Mucosa of stomach (tissue), 1 donor: ENCODE results near the gene ERP27.

Experiments used
- H3K27me3 ChIP-seq: one replicate; pipeline ENCODE4 v1.7.0; 2013; ENCODE audit warnings: mild to moderate bottlenecking, low read length; ENCODE audit not compliant: control insufficient read depth, insufficient read depth
- H3K36me3 ChIP-seq: one replicate; pipeline ENCODE4 v1.7.0; 2013; ENCODE audit warnings: low read length; ENCODE audit not compliant: control insufficient read depth, insufficient read depth
- H3K4me1 ChIP-seq: one replicate; pipeline ENCODE4 v1.7.0; 2013; ENCODE audit warnings: mild to moderate bottlenecking, low read length; ENCODE audit not compliant: control insufficient read depth, insufficient read depth
- H3K4me3 ChIP-seq: one replicate; pipeline ENCODE4 v1.7.0; 2013; ENCODE audit warnings: low read length
- H3K9ac ChIP-seq: one replicate; pipeline ENCODE4 v1.7.0; 2013; ENCODE audit warnings: mild to moderate bottlenecking, low read length, moderate library complexity
- H3K9me3 ChIP-seq: one replicate; pipeline ENCODE4 v1.7.0; 2013; ENCODE audit warnings: mild to moderate bottlenecking, low read length, moderate library complexity; ENCODE audit not compliant: control insufficient read depth
- donor health status: Pancreatic carcinoma.

The ERP27 gene

DNA sequence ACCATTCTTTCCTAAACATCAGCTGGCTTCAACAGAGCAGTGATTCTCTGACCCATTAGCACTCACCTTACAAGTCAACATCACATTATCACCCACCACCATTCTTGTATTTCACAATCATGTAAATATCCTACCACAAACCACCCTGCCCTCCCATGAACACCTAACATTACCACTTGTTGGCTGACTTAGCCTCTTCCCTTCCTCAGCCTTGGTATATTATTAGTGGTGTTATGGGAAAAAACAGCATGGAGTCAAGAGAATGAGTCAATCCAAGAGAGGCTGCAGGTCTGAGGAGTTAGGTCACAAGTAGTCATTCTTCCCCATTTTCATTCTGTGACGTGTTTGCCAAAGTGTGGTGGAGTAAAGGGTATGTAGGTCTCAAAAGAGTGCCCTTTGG is 30.4 kb downstream of the ERP27 start:
- Histone ChIP-seq H3K27me3 (no peaks in the 10 kb centered on the region), H3K4me3 (no peak overlapping the region), H3K9ac (no peak overlapping the region), H3K36me3 (no peaks in the 10 kb centered on the region), H3K4me1 (peaks cover 9% of the 10 kb centered on the region), H3K9me3 (no peaks in the 10 kb centered on the region)

DNA sequence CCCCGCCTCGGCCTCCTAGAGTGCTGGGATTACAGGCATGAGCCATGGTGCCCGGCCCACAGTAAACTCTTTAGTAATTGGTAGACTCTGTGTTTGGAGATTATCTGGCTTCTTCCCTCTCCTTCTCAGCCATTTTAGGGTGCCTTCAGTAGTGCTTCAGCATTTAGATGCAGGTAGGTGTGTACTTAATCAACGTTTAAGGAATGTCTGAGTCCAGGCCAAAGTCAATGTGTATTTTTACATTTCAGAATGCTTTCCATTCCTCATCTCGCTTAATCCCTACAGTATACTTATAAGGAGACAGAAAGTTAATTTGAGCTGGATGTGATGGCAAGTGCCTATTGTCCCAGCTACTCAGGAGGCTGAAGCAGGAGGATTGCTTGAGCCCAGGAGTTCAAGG is 32.2 kb downstream of the ERP27 start:
- Histone ChIP-seq H3K4me1 (peaks cover 8% of the 10 kb centered on the region), H3K36me3 (no peaks in the 10 kb centered on the region), H3K9ac (no peak overlapping the region), H3K4me3 (no peak overlapping the region), H3K9me3 (no peaks in the 10 kb centered on the region), H3K27me3 (no peaks in the 10 kb centered on the region)

DNA sequence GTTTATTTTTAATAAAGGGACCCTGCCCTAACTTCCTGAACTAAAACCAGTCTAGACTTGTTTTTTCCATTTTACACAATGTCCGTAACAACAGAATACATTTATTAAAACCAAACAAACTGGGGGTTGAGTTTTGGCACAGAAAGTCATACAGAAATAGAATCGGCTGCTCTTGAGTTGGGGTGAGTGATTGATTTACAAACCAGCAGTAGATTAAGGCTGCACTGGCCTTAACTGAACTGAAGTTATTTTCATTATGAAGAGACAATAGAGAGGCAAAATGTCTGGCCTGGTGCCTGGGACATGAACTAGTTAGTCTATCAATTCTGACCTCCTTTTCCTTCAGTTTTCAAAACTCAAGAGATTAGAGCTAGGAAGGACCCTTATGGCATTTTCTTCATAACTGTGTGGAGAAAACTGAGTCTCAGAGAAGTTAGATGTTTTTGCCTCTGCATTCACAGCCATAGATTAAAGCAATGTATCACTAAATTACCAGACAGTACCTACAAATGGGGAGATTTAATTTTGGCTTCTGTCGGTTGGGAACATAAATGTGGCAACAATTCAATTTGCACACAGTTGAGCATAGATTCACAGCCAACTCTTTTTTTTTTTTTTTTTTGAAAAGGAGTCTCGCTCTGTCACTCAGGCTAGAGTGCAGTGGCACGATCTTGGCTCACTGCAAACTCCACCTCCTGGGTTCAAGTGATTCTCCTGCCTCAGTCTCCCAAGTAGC is 32.9 kb downstream of the ERP27 start:
- Histone ChIP-seq H3K9ac (no peak overlapping the region), H3K4me3 (no peak overlapping the region), H3K9me3 (no peaks in the 10 kb centered on the region), H3K27me3 (no peaks in the 10 kb centered on the region), H3K4me1 (peaks cover 8% of the 10 kb centered on the region), H3K36me3 (no peaks in the 10 kb centered on the region)

DNA sequence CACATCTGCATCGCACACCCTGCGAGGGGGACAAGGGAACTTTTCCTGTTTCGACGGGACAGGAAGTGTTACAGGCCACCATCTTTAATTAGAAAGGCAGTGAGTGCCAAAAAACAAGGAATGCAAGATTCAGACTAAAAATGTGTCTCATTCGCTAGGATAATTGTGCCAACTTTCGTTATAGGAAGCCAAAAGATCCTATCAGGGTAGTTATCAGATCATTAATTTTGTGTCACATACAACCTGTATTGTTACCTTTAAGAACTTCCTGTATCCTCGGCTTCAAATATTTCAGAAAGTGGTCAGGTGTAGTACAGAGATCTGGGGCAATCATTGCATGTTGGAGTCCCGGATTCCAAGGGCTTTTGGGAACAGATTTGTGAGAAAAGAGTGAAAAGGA is 33.5 kb downstream of the ERP27 start:
- Histone ChIP-seq H3K4me3 (no peak overlapping the region), H3K36me3 (no peaks in the 10 kb centered on the region), H3K9ac (no peak overlapping the region), H3K4me1 (peaks cover 8% of the 10 kb centered on the region), H3K9me3 (no peaks in the 10 kb centered on the region), H3K27me3 (no peaks in the 10 kb centered on the region)

DNA sequence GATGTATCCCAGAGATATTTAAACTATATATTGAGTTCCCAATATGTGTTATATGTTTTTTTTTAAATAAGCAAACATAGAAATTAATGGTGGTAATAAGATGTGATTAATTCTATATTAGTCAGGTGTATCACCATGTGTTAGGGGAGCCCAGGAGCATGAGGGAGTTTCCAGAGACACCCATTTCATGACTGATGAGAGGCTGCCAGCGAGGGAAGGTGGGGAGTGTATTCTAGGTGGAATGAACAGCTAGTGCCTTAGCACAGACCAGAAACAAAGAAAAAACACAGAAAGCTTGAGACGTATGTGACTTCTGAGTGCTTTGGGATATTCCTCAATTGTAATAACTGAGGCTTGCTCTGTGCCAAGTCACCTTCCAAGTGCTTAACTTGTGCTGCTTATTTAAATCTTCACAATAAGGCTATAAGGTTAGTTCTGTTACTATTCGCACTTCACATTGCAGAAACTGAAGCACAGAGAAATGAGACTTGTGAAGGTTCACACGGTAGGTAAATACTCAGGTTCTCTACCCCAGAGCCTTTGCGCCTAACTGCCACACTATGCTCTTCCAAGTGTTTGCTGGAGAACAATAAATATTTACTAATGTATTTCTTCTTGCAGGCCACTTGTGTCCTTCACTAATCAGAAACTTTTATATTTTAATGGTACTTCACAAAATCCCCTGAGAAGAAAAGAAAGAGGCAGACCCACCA is 34.8 kb downstream of the ERP27 start:
- no peaks in the 10 kb centered on the region for H3K36me3 ChIP-seq
- H3K27me3 ChIP-seq, result no peaks in the 10 kb centered on the region
- no peak overlapping the region for H3K9ac ChIP-seq
- no peaks in the 10 kb centered on the region for H3K9me3 ChIP-seq
- peaks cover 8% of the 10 kb centered on the region for H3K4me1 ChIP-seq
- H3K4me3 ChIP-seq, result no peak overlapping the region

DNA sequence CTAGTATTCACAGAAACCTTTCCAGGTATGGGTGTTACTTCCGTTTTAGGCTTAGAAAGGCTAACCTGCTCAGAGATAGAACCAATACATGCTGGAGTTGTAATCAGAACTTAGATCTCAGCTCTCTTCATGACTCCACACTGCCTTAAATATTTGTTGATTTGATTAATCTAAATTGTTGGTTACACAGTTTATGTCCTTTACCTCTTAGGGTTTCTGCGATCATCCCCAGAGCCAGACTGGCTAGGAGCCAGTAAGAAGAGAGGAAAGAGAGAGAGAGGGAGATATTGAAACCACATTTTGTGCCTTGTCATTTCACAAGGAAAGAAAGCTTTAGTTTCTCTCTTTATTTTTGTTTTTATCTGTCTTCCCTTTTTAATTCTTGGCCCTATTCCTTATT is 35.9 kb downstream of the ERP27 start:
- H3K4me1 ChIP-seq, result peaks cover 8% of the 10 kb centered on the region
- H3K36me3 ChIP-seq, result no peaks in the 10 kb centered on the region
- no peak overlapping the region for H3K9ac ChIP-seq
- no peaks in the 10 kb centered on the region for H3K27me3 ChIP-seq
- H3K9me3 ChIP-seq, result no peaks in the 10 kb centered on the region
- no peak overlapping the region for H3K4me3 ChIP-seq

DNA sequence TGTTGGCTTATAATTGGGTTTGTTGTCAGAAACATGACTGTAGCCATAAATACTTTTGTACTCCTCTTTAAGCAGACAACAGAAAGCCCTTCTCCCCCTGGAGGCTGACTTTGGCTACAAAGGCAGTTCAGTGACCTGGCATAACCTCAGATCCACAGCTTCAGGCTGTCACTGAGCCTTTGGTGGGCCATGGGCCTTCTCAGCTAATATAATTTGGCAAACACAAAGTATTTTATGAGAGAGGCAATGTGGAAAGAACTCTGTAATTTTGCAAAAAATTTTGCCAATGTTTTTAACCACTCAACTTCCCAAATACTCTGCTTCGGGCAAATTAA is 37.1 kb downstream of the ERP27 start:
- Histone ChIP-seq H3K36me3 (no peaks in the 10 kb centered on the region), H3K9ac (no peak overlapping the region), H3K9me3 (no peaks in the 10 kb centered on the region), H3K4me1 (peaks cover 8% of the 10 kb centered on the region), H3K27me3 (no peaks in the 10 kb centered on the region), H3K4me3 (no peak overlapping the region)

DNA sequence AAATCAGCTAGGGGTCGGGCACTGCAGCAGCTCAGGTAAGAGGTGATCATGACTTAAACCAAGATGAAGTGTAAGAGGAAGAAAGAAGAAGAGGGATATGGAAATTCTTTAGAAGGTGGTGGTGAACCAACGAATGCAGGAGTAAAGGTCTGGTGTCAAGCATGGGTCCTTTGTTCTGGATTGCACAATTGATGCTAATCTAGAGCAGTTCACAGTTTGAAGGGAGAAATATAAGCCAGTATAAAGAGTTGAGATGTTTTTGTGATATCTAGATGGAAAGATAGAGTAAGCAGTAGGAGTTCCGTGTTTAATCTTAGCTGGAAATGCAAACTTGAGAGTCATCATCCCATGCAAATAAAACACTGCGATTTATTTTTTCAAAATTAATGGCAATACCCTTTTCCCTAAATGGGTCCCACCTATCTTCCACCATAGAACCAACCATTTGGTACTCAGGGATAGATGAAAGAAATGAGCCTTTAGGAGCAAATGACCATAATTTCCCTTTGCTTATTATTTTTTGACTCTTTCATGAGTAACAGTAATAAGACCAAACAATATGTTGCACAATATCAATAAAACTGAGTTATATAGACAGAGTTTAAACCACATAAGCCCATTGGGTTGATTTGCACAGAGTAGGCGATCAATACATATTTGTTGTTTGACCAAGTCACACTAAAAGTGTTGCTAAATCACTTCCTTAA is 37.7 kb downstream of the ERP27 start:
- no peaks in the 10 kb centered on the region for H3K27me3 ChIP-seq
- H3K4me3 ChIP-seq, result no peak overlapping the region
- peaks cover 8% of the 10 kb centered on the region for H3K4me1 ChIP-seq
- no peaks in the 10 kb centered on the region for H3K9me3 ChIP-seq
- no peak overlapping the region for H3K9ac ChIP-seq
- no peaks in the 10 kb centered on the region for H3K36me3 ChIP-seq

DNA sequence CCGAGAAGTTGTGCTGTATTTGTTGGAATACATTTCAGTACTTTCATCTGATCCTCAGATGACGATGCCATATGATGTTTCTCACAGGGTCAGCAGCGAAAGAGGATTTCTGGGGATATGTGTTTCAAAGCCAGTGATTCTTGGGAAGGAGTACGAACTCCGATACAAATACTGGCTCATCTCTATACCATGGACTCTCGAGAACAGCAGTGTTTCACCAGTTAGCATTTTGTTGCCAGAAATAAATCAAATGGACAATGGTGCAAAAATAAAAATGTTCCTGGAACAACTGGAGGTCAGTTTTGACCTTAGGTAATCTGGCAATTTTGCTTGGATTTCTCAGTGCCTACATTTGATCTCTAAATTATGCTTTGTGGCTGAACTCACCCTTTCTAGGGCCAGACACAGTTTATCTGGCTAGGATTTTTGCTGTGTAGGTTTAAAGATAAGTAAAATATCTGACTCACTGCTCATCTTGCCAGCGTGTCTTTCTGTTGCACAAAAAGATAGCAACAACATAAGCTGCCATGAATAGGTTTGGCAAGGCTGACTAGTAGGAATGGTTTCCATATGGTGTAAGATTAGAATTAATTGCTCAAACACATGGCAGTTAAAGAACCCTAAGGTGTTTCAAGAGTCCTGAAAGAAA is 41.7 kb downstream of the ERP27 start:
- Histone ChIP-seq H3K27me3 (no peaks in the 10 kb centered on the region), H3K9me3 (no peaks in the 10 kb centered on the region), H3K4me3 (no peak overlapping the region), H3K4me1 (no peaks in the 10 kb centered on the region), H3K9ac (no peak overlapping the region), H3K36me3 (no peaks in the 10 kb centered on the region)

DNA sequence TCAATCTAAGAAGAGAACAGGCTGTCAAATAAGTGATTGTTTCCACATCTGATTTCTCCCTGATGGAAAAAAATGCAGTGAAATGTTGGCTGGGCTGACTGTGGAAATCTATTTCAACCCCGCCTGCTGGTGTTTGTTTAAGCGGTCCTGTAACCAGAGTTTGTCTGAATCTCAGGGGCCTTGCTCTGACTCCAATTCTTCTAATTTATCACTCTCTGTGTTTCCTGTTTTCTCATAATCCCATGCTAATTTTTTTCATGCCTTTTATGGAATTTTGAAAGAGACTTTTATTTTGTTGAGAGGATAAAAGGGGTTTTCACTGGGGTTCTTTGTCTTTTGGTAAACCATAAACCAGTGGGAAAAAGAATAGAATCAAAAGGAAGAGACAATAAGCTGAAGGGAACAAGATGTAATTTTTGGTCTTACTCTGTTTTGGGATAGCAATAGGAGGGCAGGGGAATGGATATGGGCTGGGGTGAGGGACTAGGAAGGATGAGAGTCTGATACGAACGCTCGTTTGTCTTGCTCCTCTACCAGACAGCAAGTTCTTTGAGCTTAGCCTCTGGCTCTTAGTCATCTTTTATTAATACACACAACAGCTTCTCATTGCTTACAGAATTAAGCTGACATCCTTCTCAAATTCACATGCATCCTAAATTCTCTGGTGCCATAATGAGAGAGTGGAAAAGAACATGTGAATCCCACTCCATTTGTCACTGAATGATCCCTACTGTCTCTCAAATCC is 44.7 kb downstream of the ERP27 start:
- no peak overlapping the region for H3K9ac ChIP-seq
- H3K9me3 ChIP-seq, result no peaks in the 10 kb centered on the region
- no peaks in the 10 kb centered on the region for H3K27me3 ChIP-seq
- no peak overlapping the region for H3K4me3 ChIP-seq
- H3K36me3 ChIP-seq, result no peaks in the 10 kb centered on the region
- no peaks in the 10 kb centered on the region for H3K4me1 ChIP-seq

DNA sequence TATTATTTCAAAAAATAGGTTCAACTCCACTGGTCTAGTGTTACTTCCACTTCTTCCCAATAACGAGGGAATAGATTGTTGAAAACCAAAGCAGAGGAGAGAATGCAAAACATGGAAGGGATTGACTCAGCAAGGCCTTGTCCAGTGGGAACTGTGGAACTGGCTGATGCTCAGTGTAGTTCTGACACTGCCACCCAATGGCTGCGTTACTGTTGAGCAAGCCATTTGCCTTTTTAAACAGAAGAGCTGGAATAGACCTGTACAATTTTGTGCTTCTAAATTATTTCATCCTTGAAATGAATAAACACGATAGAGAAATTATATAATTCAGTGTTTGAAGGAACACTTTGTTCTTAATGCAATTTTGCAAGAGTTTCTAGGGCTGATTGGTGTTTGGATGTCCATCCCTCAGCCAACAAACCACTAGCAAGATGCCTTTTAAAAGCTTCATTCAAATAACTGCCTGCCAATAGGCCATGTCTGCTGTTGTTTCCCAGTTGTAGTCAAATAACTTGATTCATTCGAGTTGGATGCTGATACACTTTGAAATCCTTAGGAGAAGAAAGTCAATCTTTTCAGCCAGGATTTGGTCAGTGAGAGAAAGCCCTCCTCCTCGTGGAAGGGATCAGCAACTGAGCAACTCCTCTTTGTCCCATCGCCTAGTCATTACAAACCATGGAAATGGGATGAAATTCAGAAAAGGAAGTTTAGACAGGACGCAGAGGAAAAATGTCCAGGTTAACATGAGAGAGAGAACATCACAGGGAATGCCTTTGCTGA is 45.4 kb downstream of the ERP27 start:
- H3K4me1 ChIP-seq, result no peaks in the 10 kb centered on the region

More for the DNA sequence above, 45.4 kb downstream of the ERP27 start:
- Histone ChIP-seq H3K9ac (no peak overlapping the region), H3K9me3 (no peaks in the 10 kb centered on the region), H3K4me3 (no peak overlapping the region), H3K27me3 (no peaks in the 10 kb centered on the region), H3K36me3 (no peaks in the 10 kb centered on the region)
